NK-92 (cell line): Measurements from ENCODE around the gene ANAPC16.
"Not testable (repeated sequence)": the region's sequence is repeated elsewhere in the genome, so short reads cannot be mapped to it uniquely, and the experiment has no call there.

Experiments used
- DNase-seq: peaks from one replicate; lab custom pipeline; 2025; ENCODE audit not compliant: unreplicated experiment; lab: John Stamatoyannopoulos, UW

Gene ANAPC16

DNA sequence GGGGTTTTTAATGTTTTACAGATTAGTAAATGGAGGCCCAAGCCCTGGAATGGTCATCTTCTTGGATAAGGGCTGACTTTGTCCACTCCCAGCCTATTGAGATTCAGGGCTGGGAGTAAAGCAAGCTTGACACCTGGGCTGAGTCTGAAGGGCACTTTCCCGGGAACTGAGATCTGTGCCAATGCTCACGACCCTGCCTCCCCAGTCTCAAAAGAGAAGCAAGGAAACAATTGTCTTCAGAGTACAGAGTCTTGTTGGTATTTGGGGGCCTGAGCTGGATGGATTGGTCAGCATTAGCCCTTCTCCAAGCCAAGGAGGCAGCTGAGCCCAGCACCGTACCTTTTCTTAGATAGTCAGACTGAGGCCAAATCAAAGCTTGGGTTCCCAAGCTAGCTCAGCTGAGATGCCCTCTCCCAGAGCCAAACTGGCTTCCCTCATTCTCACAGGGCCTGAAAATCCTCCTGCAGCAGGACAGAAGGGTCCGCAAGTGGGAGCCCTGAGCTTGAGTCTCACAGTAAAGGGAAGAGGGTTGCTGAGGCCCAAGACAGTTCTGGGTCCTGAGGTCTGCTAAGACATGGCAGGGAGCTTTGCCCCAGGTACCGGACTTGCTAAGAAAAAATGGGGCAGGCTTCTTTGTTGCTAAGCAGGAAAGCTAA lies 61.7 kb downstream of the ANAPC16 start:
- DNase-seq, result no peak

DNA sequence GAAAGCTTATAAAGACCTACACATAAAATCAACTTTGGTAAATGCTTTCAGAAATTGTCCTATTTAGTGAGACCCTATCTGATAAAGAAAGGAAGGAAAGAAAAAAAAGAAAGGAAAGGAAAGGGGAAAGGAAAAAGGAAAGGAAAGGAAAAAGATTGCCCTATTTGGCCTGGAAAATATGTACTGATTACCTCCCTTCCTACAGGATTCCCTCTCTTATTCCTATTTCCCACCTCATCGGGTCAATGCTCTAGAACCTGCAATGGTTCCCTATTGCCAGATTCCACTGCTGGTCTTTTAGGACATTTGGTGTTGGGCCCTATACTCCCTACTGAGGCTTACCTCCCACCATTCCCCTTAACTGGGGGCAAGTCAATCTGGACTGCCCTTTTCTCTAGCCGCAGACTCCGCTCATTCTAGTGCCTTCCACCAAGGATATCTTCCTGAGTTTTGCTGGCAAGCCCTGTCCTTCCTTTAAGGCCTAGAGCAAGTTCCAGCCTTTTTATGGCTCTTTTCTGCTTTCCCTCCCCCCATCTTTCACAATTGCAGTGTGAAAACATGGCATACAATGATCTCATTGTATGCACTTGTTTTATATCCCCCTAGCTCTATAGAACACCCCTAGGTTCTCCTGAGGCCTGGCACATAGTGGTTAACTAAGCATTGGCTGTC lies 62.3 kb downstream of the ANAPC16 start:
- DNase-seq, result no peak

DNA sequence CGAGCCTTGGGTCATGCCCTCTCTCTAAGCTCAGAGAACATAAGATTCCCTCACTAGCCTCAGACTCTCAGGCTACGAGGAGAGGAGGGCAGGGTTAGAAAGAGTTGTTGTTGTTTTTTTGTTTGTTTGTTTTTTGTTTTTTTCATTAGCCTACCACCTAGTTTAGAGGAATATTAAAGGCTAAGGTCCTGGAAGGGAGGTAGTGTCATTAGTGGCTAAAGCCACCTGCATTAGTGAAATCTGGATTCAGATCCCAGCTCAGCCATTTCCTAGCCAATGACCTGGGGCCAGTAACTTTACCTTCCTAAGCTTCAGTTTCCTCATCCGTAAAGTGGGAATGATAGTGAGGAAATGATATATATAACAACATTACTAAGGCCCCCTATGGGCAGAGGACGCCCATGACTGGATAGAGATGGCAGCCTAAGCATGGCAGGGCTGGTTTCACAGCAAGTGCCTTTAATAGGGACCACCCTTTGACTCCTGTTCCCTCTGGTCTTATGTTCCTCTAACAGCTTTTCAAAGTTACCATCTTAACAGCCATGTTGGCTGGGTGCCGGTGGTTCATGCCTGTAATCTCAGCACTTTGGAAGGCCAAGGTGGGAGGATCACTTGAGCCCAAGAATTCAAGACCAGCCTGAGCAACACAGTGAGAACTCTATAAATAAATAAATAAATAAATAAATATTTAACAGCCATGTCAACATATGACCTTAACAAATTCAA lies 63.0 kb downstream of the ANAPC16 start:
- DNase-seq, result no peak

DNA sequence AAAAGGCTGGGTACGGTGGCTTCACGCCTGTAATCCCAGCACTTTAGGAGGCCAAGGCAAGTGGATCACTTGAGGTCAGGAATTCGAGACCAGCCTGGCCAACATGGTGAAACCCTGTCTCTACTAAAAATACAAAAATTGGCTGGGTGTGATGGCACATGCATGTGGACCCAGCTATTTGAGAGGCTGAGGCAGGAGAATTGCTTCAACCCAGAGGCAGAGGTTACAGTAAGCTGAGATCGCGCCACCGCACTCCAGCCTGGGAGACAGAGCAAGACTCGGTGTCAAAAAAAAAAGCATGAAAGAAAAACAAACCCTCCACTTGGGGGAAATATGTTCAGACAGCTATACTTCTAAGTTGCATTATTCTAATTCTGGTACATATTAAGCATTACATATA lies 63.8 kb downstream of the ANAPC16 start:
- DNase-seq, result not testable (repeated sequence)

DNA sequence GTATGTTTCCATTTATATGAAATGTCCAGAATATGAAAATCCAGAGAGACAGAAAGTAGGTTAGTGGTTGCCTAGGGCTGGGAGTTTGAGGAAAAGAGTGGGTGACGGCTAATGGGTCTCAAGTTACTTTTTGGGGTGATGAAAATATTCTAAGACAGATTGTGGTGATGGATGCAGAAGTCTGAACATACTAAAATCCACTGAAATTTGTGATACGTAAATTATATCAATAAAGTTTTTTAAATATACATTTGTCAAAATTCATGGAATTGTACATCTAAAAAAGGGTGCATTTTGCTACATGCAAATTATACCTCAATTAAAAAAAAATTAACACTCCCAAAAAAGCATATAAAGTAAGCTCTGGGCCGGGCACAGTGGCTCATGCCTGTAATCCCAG lies 67.3 kb downstream of the ANAPC16 start:
- no peak for DNase-seq
